HEK293T (cell line): Measurements from ENCODE around the gene THUMPD1.
"Not testable (repeated sequence)": the region's sequence is repeated elsewhere in the genome, so short reads cannot be mapped to it uniquely, and the experiment has no call there.

ENCODE experiments used
- CTCF ChIA-PET: fragments of 350-600 bp; formaldehyde crosslinking; extraction: SDS; loops from one replicate; lab custom pipeline; 2021; ENCODE audit warnings: antibody characterized with exemption, inconsistent platforms; lab: Yijun Ruan, JAX
- POLR2A ChIA-PET: fragments of 350-600 bp; formaldehyde crosslinking; extraction: SDS; loops from one replicate; lab custom pipeline; 2020; ENCODE audit warnings: antibody characterized with exemption, inconsistent platforms; lab: Yijun Ruan, JAX
- DNase-seq: peaks from one replicate; pipeline ENCODE4 v3.0.0; 2012; ENCODE audit warnings: mixed read lengths; ENCODE audit errors: extremely low spot score
- ARNT ChIP-seq: fragments of 450-650 bp; IDR thresholded peaks from 2 replicates; pipeline ENCODE4 v1.6.1; 2017; ENCODE audit warnings: mild to moderate bottlenecking
- BHLHE40 ChIP-seq: fragments of 450-650 bp; IDR thresholded peaks from 2 replicates; pipeline ENCODE4 v1.6.1; 2016; ENCODE audit warnings: mild to moderate bottlenecking, moderate library complexity, borderline replicate concordance
- CTBP1 ChIP-seq: fragments of 450-650 bp; IDR thresholded peaks from 2 replicates; pipeline ENCODE4 v1.6.1; 2016; ENCODE audit warnings: borderline replicate concordance
- ELF4 ChIP-seq: fragments of 450-650 bp; IDR thresholded peaks from 2 replicates; pipeline ENCODE4 v1.6.1; 2017; ENCODE audit warnings: antibody characterized with exemption
- FOXA1 ChIP-seq: fragments of 450-650 bp; IDR thresholded peaks from 2 replicates; pipeline ENCODE4 v1.6.1; 2016; ENCODE audit warnings: mild to moderate bottlenecking
- FOXK2 ChIP-seq: fragments of 450-650 bp; IDR thresholded peaks from 2 replicates; pipeline ENCODE4 v1.6.1; 2016; ENCODE audit warnings: mild to moderate bottlenecking
- FOXM1 ChIP-seq: fragments of 450-650 bp; IDR thresholded peaks from 2 replicates; pipeline ENCODE4 v1.6.1; 2017; ENCODE audit warnings: mild to moderate bottlenecking, borderline replicate concordance
- HDGF ChIP-seq: fragments of 450-650 bp; IDR thresholded peaks from 2 replicates; pipeline ENCODE4 v1.6.1; 2017; ENCODE audit warnings: antibody characterized with exemption, borderline replicate concordance
- L3MBTL2 ChIP-seq: fragments of 450-650 bp; conservative IDR thresholded peaks from 2 replicates; pipeline ENCODE4 v1.6.1; 2016; ENCODE audit warnings: mild to moderate bottlenecking
- LEF1 ChIP-seq: fragments of 450-650 bp; IDR thresholded peaks from 2 replicates; pipeline ENCODE4 v1.6.1; 2017; ENCODE audit warnings: mild to moderate bottlenecking, borderline replicate concordance
- NFRKB ChIP-seq: fragments of 450-650 bp; IDR thresholded peaks from 2 replicates; pipeline ENCODE4 v1.6.1; 2016; ENCODE audit warnings: mild to moderate bottlenecking, moderate library complexity
- PKNOX1 ChIP-seq: fragments of 450-650 bp; IDR thresholded peaks from 2 replicates; pipeline ENCODE4 v1.6.1; 2016
- SP1 ChIP-seq: fragments of 450-650 bp; IDR thresholded peaks from 2 replicates; pipeline ENCODE4 v1.6.1; 2017
- SUZ12 ChIP-seq: fragments of 450-650 bp; IDR thresholded peaks from 2 replicates; pipeline ENCODE4 v1.6.1; 2016; ENCODE audit warnings: mild to moderate bottlenecking
- TARDBP ChIP-seq: fragments of 450-650 bp; IDR thresholded peaks from 2 replicates; pipeline ENCODE4 v1.6.1; 2016
- ZNF384 ChIP-seq: fragments of 450-650 bp; IDR thresholded peaks from 2 replicates; pipeline ENCODE4 v1.6.1; 2016

THUMPD1 gene

GRCh38 chr16:20766294-20766693 lies 24.7 kb upstream of the THUMPD1 start:
- ChIA-PET POLR2A (no interaction called here), CTCF (no interaction called here)
- TF ChIP-seq NFRKB = no peak
- TF ChIP-seq FOXM1 = no peak
- TF ChIP-seq TARDBP = no peak
- TF ChIP-seq FOXK2 = no peak
- TF ChIP-seq L3MBTL2 = no peak
- no peak for TF ChIP-seq LEF1
- TF ChIP-seq HDGF = no peak
- TF ChIP-seq SUZ12 = no peak
- TF ChIP-seq PKNOX1 = no peak
- no peak for TF ChIP-seq FOXA1
- TF ChIP-seq ELF4 = no peak
- TF ChIP-seq ARNT = no peak
- no peak for TF ChIP-seq BHLHE40
- no peak for TF ChIP-seq ZNF384
- TF ChIP-seq CTBP1 = no peak
- no peak for TF ChIP-seq SP1
- no peak for DNase-seq

DNA sequence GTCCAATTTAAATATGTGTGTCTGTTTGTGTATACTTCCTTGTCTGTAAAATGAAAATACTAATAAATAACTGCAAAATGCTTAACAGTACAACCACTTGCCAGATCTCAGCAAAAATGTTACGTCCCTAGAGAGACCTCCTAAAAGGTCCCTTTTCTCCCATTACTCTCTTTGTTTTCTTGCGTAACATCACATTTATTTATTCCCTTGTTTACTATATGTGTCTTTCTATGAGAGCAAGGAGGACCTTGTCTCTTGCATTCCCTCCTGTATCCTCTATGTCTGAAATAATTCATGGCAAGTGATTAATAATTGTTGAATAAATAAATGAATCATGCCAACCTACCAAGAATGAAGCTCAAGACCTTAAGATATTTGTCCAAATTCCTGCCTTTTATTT lies 24.1 kb upstream of the THUMPD1 start:
- no peak for DNase-seq
- ChIA-PET POLR2A (no interaction called here), CTCF (no interaction called here)
- TF ChIP-seq LEF1 (no peak), ZNF384 (no peak), NFRKB (no peak), HDGF (no peak), FOXA1 (no peak), BHLHE40 (no peak), PKNOX1 (no peak), TARDBP (no peak), FOXM1 (no peak), ARNT (no peak), SP1 (no peak), ELF4 (no peak), L3MBTL2 (no peak), FOXK2 (no peak), SUZ12 (no peak), CTBP1 (no peak)

- DNase-seq, POLR2A ChIA-PET: not testable (repeated sequence)
- CTCF ChIA-PET = interaction anchor here (1.2 kb wide), 1 partner anchor 11 kb away, joined by 3 read pairs; no protein-coding TSS in a partner anchor
These were observed 22.8 kb upstream of the THUMPD1 start for GRCh38 chr16:20764448-20764847.

- ChIA-PET POLR2A (no interaction called here), CTCF (interaction anchor here (0.8 to 1.2 kb wide), 2 partner anchors 11 to 23 kb away, joined by 3 to 4 read pairs; no protein-coding TSS in a partner anchor)
- TF ChIP-seq FOXA1 (no peak), FOXK2 (no peak), L3MBTL2 (0 out of 2 replicates have a peak, but pooled peaks have one; percentile 37)
- peak; percentile 40 for DNase-seq
These were observed 22.0 kb upstream of the THUMPD1 start, which contains the start of gene ACSM3 for GRCh38 chr16:20763461-20764232. Gene ACSM3, plus strand, starts transcription at chr16:20764014. Its CDS starts 6,021 bp downstream, at chr16:20770035.

DNA sequence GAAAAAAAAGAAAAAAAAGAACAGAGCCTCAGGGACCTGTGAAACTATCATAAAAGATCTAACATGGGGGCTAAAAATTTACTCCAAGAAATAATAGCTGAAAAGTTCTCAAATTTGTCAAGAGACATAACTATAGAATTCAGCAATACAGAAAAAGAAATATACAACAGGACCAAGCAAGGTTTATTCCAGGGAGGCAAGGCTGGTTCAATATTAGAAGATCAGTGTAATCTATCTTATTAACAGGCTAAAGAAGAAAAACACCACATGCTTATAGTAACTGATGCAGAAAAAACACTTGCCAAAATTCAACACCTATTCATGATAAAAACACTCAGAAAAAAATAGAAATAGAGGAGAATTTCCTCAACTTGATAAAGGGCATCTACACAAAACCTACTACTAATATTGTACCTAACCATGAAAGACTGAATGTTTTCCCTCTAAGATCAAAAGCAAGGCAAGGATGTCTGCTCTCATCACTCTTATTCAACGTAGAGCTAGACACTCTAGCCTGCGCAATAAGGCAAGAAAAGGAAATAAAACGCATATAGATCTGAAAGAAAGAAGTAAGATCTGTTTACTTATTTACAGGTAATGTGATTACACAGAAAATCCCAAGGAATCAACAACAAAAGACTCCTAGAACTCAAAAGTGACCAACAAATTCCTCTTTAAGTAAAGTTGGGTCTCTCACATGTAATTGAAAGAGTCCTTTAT lies 20.9 kb upstream of the THUMPD1 start:
- DNase-seq = no peak
- CTCF ChIA-PET = interaction anchor here (0.8 kb wide), 1 partner anchor 22 kb away, joined by 4 read pairs; no protein-coding TSS in a partner anchor
- POLR2A ChIA-PET = no interaction called here
- TF ChIP-seq ARNT = no peak
- TF ChIP-seq TARDBP = no peak
- TF ChIP-seq ZNF384 = no peak
- TF ChIP-seq FOXM1 = no peak
- TF ChIP-seq CTBP1 = no peak
- TF ChIP-seq SP1 = no peak

DNA sequence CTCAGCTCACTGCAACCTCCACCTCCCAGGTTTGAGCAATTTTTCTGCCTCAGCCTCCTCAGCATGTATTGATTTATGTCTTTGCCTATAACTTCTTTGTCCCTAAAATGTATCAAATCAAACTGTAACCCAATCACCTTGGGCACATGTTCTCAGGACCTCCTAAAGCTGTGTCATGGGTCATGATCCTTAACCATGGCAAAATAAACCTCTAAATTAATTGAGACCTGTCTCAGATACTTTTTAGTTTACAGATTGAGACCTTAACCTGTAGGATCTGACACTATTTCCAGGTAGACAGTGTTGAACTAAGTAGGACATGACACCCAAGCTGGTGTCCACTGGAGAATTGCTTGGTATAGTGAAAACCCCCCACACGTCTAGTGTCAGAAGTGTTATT lies 19.6 kb upstream of the THUMPD1 start:
- ChIA-PET POLR2A (no interaction called here), CTCF (no interaction called here)
- DNase-seq = no peak
- TF ChIP-seq ELF4 (no peak), NFRKB (no peak), FOXM1 (no peak), SP1 (no peak), BHLHE40 (no peak), FOXK2 (no peak), SUZ12 (no peak)

- TF ChIP-seq LEF1 (no peak), ELF4 (no peak)
- POLR2A ChIA-PET = no interaction called here
- DNase-seq = no peak
- CTCF ChIA-PET = no interaction called here
These were observed 18.7 kb upstream of the THUMPD1 start for GRCh38 chr16:20760346-20760745.

DNA sequence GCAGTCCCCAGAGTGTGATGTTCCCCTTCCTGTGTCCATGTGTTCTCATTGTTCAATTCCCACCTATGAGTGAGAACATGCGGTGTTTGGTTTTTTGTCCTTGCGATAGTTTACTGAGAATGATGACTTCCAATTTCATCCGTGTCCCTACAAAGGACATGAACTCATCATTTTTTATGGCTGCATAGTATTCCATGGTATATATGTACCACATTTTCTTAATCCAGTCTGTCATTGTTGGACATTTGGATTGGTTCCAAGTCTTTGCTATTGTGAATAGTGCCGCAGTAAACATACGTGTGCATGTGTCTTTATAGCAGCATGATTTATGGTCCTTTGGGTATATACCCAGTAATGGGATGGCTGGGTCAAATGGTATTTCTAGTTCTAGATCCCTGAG lies 14.2 kb upstream of the THUMPD1 start:
- POLR2A ChIA-PET, CTCF ChIA-PET, DNase-seq: not testable (repeated sequence)
